ENCODE data around the gene STAT5B.
A peak's percentile ranks its signal among the peaks of the same experiment; 100 is the strongest.

The STAT5B gene

GRCh38 chr17:42180922-42181850 lies 95.0 kb downstream of the STAT5B start, which contains the start of gene KCNH4:
TSS of gene KCNH4 (minus strand) at chr17:42181142. CDS start at chr17:42180945, 197 bp downstream.
- TF ChIP-seq GLIS3 (CRISPR knock-in tag; IDR thresholded peaks at IDR 0.05) (no peak), CREB5 (CRISPR knock-in tag; IDR thresholded peaks at IDR 0.05; ENCODE audit: low read depth) (no peak), TOX (CRISPR knock-in tag; IDR thresholded peaks at IDR 0.05; ENCODE audit: borderline replicate concordance) (no peak), TSHZ2 (CRISPR knock-in tag; IDR thresholded peaks at IDR 0.05) (peak; percentile 46; the same call in 1 of the 2 replicates), ARNTL (CRISPR knock-in tag; IDR thresholded peaks at IDR 0.05; ENCODE audit: borderline replicate concordance, low read depth) (peak; percentile 61; the same call in 1 of the 2 replicates), POU6F1 (CRISPR knock-in tag; IDR thresholded peaks at IDR 0.05; ENCODE audit: borderline replicate concordance, low read depth) (no peak)
- ATAC-seq: peak; percentile 75

- TF ChIP-seq TCF4 (CRISPR knock-in tag; IDR thresholded peaks at IDR 0.05; ENCODE audit: borderline replicate concordance) (no peak), ZFP30 (CRISPR knock-in tag; IDR thresholded peaks at IDR 0.05) (no peak), OSR1 (CRISPR knock-in tag; IDR thresholded peaks at IDR 0.05) (no peak), ESRRG (CRISPR knock-in tag; IDR thresholded peaks at IDR 0.05) (no peak), ISL1 (CRISPR knock-in tag; IDR thresholded peaks at IDR 0.05) (no peak), ZNF70 (CRISPR knock-in tag; IDR thresholded peaks at IDR 0.05) (no peak), ARNTL (CRISPR knock-in tag; IDR thresholded peaks at IDR 0.05; ENCODE audit: borderline replicate concordance, low read depth) (no peak), RARB (CRISPR knock-in tag; IDR thresholded peaks at IDR 0.05) (no peak), ZNF8 (CRISPR knock-in tag; IDR thresholded peaks at IDR 0.05) (no peak), CREB5 (CRISPR knock-in tag; IDR thresholded peaks at IDR 0.05; ENCODE audit: low read depth) (no peak), CSDC2 (CRISPR knock-in tag; IDR thresholded peaks at IDR 0.05) (no peak), TSHZ2 (CRISPR knock-in tag; IDR thresholded peaks at IDR 0.05) (no peak), TOX (CRISPR knock-in tag; IDR thresholded peaks at IDR 0.05; ENCODE audit: borderline replicate concordance) (no peak), BACH2 (CRISPR knock-in tag; IDR thresholded peaks at IDR 0.05; ENCODE audit: borderline replicate concordance) (no peak)
- no peak for ATAC-seq
These were observed 95.7 kb downstream of the STAT5B start for GRCh38 chr17:42180411-42180921.

- ATAC-seq: no peak
- TF ChIP-seq PATZ1 (CRISPR knock-in tag; IDR thresholded peaks at IDR 0.05; ENCODE audit: borderline replicate concordance): no peak
- no peak for TF ChIP-seq POU6F1 (CRISPR knock-in tag; IDR thresholded peaks at IDR 0.05; ENCODE audit: borderline replicate concordance, low read depth)
- no peak for TF ChIP-seq TOX (CRISPR knock-in tag; IDR thresholded peaks at IDR 0.05; ENCODE audit: borderline replicate concordance)
- TF ChIP-seq ZNF565 (CRISPR knock-in tag; conservative IDR thresholded peaks at IDR 0.05; ENCODE audit: low read depth): no peak
- TF ChIP-seq CSRNP3 (CRISPR knock-in tag; IDR thresholded peaks at IDR 0.05): no peak
These were observed 96.2 kb downstream of the STAT5B start for GRCh38 chr17:42179911-42180410.

Measured in SK-N-SH treated with all-trans-retinoic acid at 6 μM for 48 hours (cell line).